Aorta (tissue), 5 donors: ENCODE results near the gene KLHL10. TPM values are rescaled to one million over a fixed set of nuclear protein-coding genes. Genes with fewer than 3 reads are reported as not detected.
"Not testable (repeated sequence)": the region's sequence is repeated elsewhere in the genome, so short reads cannot be mapped to it uniquely, and the experiment has no call there.

Source experiments
- ATAC-seq: fragments of 200-7000 bp; cut with Tn5 transposase; one replicate; pipeline ENCODE4 v1.9.1; 2022; ENCODE audit warnings: moderate library complexity; ENCODE audit not compliant: low FRiP score
- DNase-seq, 2 donors: peaks; one replicate each; pipeline ENCODE4 v3.0.0-alpha.2; 2020
- H3K27ac ChIP-seq, 2 donors: one replicate each; pipeline ENCODE4 v1.5.1; 2013; ENCODE audit warnings: low read length in 2 of 2, mild to moderate bottlenecking in 2 of 2, moderate library complexity in 2 of 2, control low read depth in 1 of 2, inconsistent platforms in 1 of 2, low read depth in 1 of 2
- H3K27me3 ChIP-seq, 2 donors: one replicate each; pipeline ENCODE4 v1.6.1; 2013; ENCODE audit warnings: control low read depth in 1 of 2, low read length in 1 of 2, mild to moderate bottlenecking in 1 of 2, moderate library complexity in 1 of 2; ENCODE audit not compliant: insufficient read depth in 2 of 2, control insufficient read depth in 1 of 2
- H3K36me3 ChIP-seq, 2 donors: one replicate each; pipeline ENCODE4 v1.6.1; 2013; ENCODE audit warnings: control low read depth in 1 of 2, low read length in 1 of 2, mild to moderate bottlenecking in 1 of 2; ENCODE audit not compliant: insufficient read depth in 2 of 2, control insufficient read depth in 1 of 2
- H3K4me1 ChIP-seq, 2 donors: one replicate each; pipeline ENCODE4 v1.6.1; 2013; ENCODE audit warnings: low read length in 2 of 2, control low read depth in 1 of 2, mild to moderate bottlenecking in 1 of 2, moderate library complexity in 1 of 2; ENCODE audit not compliant: insufficient read depth in 2 of 2, control insufficient read depth in 1 of 2
- H3K4me3 ChIP-seq, 2 donors: one replicate each; pipeline ENCODE4 v1.5.1; 2013; ENCODE audit warnings: low read length in 2 of 2, control low read depth in 1 of 2, mild to moderate bottlenecking in 1 of 2
- H3K9me3 ChIP-seq: one replicate; pipeline ENCODE4 v1.6.1; 2013; ENCODE audit warnings: mild to moderate bottlenecking, low read length; ENCODE audit not compliant: control insufficient read depth
- WGBS, 2 donors: extraction: QIAGEN DNeasy Blood & Tissue Kit; methylation state at CpG; one replicate each; pipeline ENCODE4 v1.1.7; 2013; 5-methylcytosine and 5-hydroxymethylcytosine counted together
- intact Hi-C, 2 donors: fragments of 100-400 bp; cut with DNase I; formaldehyde crosslinking; loops; one replicate each; pipeline versions ENCODE4 v1.14.2 to v1.15.0; 2022
- polyA plus RNA-seq, 2 donors: library from polyadenylated mRNA; stranded (reverse); fragments of 200-250 nt; gene quantifications; one replicate each; pipeline ENCODE4 v1.2.3, GENCODE V29; 2013
- total RNA-seq, 2 donors: library from RNA; stranded (reverse); fragmentation: NEBNext Ultra II Directional; extraction: Animal tissue kit (Norgen Biotek cat#: 25700); gene quantifications; one replicate each; pipeline ENCODE4 v1.2.1, GENCODE V29; 2021
- donor health status: healthy with polysubstance abuse.
- donor health status: Bipolar disorder and iron deficiency.
- donor health status: DM: no; HTN: no; CAD: no.
- donor health status: DM: no; HTN: no; CAD: no.
- donor health status: DM: yes; HTN: yes; CAD: no.

The KLHL10 gene
- total and polyA plus RNA-seq, 4 donors = 0.36 to 0.97 (median 0.36) TPM; not detected in 1

DNA sequence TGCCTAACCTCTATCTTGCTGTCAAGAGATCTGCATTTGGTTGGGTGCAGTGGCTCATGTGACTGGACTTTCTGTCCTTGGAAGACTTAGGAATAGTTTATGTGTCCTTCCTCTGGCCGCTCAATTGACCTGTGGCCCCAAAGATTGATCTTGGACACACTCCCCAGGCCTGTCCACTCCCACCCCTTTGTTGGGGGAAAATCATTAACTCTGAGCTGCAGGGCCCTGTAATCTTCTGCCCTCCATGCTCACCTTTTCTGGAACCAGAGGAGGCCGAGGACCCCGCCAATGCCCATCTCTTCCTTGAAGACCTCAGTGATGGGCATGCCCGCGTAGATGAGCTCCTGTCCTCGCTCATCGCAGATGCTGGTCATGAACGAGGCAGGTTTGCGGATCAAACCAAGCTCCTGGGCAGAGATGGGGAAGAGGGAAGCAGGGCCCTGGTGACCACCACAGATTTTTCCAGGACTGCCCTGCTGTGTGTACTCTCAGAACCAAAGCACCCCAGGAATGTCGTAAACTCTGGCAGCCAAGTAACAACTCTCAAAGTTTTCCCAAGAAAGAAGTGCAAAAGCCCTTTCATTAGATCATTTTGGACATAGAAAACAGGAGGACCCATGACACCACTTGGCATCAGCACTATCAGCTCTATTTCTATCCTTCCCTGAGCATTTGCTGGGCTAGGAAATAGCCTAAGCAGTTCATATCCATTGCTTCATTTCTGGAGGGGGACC is 36.1 kb downstream of the KLHL10 start:
- H3K27me3 ChIP-seq = no peaks in the 10 kb centered on the region
- ATAC-seq (no peak), DNase-seq (no peak)
- no peaks in the 10 kb centered on the region for H3K9me3 ChIP-seq
- intact Hi-C loops = no loop called here
- 95 to 97% methylated on average over 10 of the region's 10 CpGs for WGBS, 2 donors
- H3K36me3 ChIP-seq = peaks cover 0 to 15% of the 10 kb centered on the region in 2 donors
- no peak overlapping the region for H3K27ac ChIP-seq
- H3K4me3 ChIP-seq = no peak overlapping the region
- H3K4me1 ChIP-seq = no peaks in the 10 kb centered on the region

DNA sequence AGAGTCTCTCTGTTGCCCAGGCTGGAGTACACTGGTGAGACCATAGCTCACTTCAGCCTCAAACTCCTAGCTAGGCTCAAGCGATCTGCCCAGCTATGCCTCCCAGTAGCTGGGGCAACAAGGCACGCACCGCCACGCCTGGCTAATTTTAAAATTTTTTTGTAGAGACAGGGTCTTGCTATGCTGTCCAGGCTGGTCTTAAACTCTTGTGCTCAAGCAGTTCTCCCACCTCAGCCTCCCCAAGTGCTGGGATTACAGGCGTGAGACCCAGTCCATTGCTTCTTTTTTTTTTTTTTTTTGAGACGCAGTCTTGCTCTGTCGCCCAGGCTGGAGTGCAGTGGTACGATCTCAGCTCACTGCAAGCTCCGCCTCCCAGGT is 36.7 kb downstream of the KLHL10 start:
- peaks cover 0 to 16% of the 10 kb centered on the region in 2 donors for H3K36me3 ChIP-seq
- ATAC-seq = peak; percentile 33
- DNase-seq, intact Hi-C loops, H3K27ac ChIP-seq, H3K4me1 ChIP-seq, H3K9me3 ChIP-seq, H3K27me3 ChIP-seq, H3K4me3 ChIP-seq: not testable (repeated sequence)
- WGBS, 2 donors = 93 to 97% methylated on average over 8 to 9 of the region's 9 CpGs

GRCh38 chr17:41880130-41880529 is 42.5 kb downstream of the KLHL10 start:
- H3K36me3 ChIP-seq = peaks cover 0 to 7% of the 10 kb centered on the region in 2 donors
- intact Hi-C loops = no loop called here
- WGBS, 2 donors = 90 to 93% methylated on average over 4 of the region's 4 CpGs
- no peak overlapping the region for H3K4me3 ChIP-seq
- H3K4me1 ChIP-seq = no peaks in the 10 kb centered on the region
- ATAC-seq = no peak
- no peak overlapping the region for H3K27ac ChIP-seq
- no peak for DNase-seq
- no peaks in the 10 kb centered on the region for H3K9me3 ChIP-seq
- no peaks in the 10 kb centered on the region for H3K27me3 ChIP-seq

GRCh38 chr17:41882756-41883155 is 45.1 kb downstream of the KLHL10 start:
- Histone ChIP-seq H3K27ac (no peak overlapping the region), H3K4me3 (no peak overlapping the region), H3K4me1 (no peaks in the 10 kb centered on the region), H3K36me3 (peaks cover 0 to 10% of the 10 kb centered on the region in 2 donors), H3K27me3 (no peaks in the 10 kb centered on the region), H3K9me3 (no peaks in the 10 kb centered on the region)
- DNase-seq (no peak), ATAC-seq (no peak)
- WGBS, 2 donors = 88 to 89% methylated on average over 6 of the region's 6 CpGs
- intact Hi-C loops = no loop called here

- Histone ChIP-seq H3K36me3 (peaks cover 0 to 9% of the 10 kb centered on the region in 2 donors), H3K27ac (no peak overlapping the region), H3K27me3 (no peaks in the 10 kb centered on the region), H3K9me3 (no peaks in the 10 kb centered on the region), H3K4me1 (no peaks in the 10 kb centered on the region), H3K4me3 (no peak overlapping the region)
- no peak for ATAC-seq
- 66 to 71% methylated on average over 6 of the region's 6 CpGs for WGBS, 2 donors
- intact Hi-C loops = no loop called here
- DNase-seq = no peak
Observed at GRCh38 chr17:41885733-41886132, 48.1 kb downstream of the KLHL10 start.

GRCh38 chr17:41888332-41888965 is 50.8 kb downstream of the KLHL10 start:
- Histone ChIP-seq H3K4me3 (no peak overlapping the region), H3K4me1 (no peaks in the 10 kb centered on the region), H3K27me3 (no peaks in the 10 kb centered on the region), H3K27ac (no peak overlapping the region), H3K36me3 (peaks cover 3 to 13% of the 10 kb centered on the region in 2 donors), H3K9me3 (no peaks in the 10 kb centered on the region)
- DNase-seq (no peak), ATAC-seq (no peak)
- intact Hi-C loops = no loop called here
- 77 to 82% methylated on average over 6 of the region's 6 CpGs for WGBS, 2 donors

DNA sequence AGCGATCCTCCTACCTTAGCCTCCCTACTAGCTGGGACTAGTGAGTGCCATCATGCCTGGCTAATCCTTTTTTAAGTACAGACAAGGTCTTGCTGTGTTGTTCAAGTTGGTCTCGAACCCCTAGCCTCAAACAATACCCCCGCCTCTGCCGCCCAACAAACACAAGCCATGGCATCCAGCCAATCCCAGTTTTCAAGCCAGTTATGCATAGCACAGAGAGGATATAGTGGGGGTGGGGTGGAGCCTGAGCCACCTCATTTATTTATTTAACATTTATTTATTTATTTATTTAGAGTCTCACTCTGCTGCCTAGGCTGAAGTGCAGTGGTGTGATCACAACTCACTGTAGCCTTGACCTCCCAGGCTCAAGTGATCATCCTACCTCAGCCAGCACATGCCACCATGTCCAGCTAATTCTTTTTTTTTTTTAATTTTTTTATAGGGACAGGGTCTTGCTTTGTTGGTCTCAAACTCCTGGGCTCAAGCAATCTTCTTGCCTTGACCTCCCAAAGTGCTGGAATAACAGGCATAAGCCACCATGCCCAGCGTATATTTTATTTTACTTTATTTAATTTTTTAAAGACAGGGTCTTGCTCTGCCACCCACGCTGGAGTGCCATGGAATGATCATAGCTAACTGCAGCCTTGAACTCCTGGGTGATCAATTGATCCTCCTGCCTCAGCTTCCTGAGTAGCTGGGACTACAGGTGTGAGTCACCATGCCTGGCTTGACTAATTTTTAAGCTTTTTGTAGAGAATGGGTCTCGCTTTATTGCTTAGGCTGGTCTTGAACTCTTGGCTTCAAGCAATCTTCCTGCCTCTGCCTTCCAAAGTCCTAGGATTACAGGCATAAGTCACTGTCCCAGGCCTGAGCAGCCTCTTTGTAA is 53.8 kb downstream of the KLHL10 start:
- peaks cover 3 to 13% of the 10 kb centered on the region in 2 donors for H3K36me3 ChIP-seq
- DNase-seq (no peak), ATAC-seq (no peak)
- H3K4me3 ChIP-seq = no peak overlapping the region
- 88 to 93% methylated on average over 7 of the region's 7 CpGs for WGBS, 2 donors
- no peaks in the 10 kb centered on the region for H3K9me3 ChIP-seq
- H3K4me1 ChIP-seq = no peaks in the 10 kb centered on the region
- H3K27ac ChIP-seq = no peak overlapping the region
- intact Hi-C loops = no loop called here
- no peaks in the 10 kb centered on the region for H3K27me3 ChIP-seq

GRCh38 chr17:41892021-41892376 is 54.4 kb downstream of the KLHL10 start:
- intact Hi-C loops = no loop called here
- DNase-seq (no peak), ATAC-seq (no peak)
- Histone ChIP-seq H3K4me3 (no peak overlapping the region), H3K9me3 (no peaks in the 10 kb centered on the region), H3K4me1 (no peaks in the 10 kb centered on the region), H3K27ac (no peak overlapping the region), H3K36me3 (peaks cover 3 to 13% of the 10 kb centered on the region in 2 donors), H3K27me3 (no peaks in the 10 kb centered on the region)
- 96 to 97% methylated on average over 4 of the region's 4 CpGs for WGBS, 2 donors
